ENCODE measurements around the gene PACS1.

The PACS1 gene

DNA sequence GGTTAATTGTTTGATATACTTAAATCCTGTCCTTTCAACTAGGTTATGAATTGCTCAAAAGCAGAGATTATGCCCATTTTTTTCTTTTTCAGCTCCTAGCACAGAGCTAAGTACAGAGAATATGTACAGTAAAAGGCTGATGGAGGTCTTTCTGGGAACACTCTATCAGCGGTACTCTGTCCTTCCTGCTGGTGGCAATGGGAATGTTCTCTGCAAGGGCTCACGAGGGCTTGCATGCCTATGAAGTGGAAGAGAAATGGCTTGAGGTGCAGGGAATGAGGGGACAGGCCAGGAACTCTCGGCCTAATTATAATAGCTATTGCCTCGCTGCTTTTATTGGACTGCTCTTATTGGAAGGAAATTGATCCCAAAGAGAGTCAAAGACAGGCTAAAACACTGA, 114.7 kb downstream of the PACS1 start:
- DNase-seq (ENCODE audit: low read depth in 2 of 2) = no peak

GRCh38 chr11:66186470-66186869, 116.4 kb downstream of the PACS1 start:
- DNase-seq (ENCODE audit: low read depth in 2 of 2) = no peak

DNA sequence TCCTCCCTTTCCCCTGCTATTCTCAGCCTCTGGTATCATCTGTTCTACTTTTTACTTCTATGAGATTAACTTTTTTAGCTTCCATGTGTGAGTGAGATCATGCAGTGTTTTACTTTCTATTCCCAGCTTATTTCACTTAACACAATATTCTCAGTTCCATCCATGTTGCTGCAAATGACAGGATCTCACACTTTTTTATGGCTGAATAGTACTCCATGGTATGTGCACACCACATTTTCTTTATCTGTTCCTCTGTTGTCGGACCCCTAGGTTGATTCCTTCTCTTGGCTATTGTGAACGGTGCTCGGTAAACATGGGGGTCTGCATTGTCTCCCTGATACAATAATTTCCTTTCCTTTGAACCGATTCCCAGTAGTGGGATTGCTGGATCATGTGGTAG, 117.4 kb downstream of the PACS1 start:
- DNase-seq (ENCODE audit: low read depth in 2 of 2) = no peak

DNA sequence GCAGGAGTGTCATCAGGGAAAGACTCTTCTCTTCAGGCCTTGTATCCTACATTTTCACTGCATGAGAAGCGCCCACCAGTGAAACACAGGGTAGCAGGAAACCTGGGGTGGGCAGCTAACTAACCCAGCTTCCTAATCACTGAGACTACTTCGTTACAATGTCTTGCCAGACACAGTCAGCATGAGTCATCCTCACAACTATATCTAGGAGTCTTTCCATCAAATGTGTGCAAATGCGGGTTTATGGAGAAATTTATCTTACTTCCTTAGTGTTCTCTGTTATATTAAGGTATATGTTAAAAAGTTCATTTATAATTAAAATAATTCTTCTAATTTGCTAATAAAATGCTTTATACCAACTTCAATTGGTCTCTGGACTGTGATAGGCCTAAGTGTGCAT, 118.5 kb downstream of the PACS1 start:
- DNase-seq (ENCODE audit: low read depth in 2 of 2) = no peak

DNA sequence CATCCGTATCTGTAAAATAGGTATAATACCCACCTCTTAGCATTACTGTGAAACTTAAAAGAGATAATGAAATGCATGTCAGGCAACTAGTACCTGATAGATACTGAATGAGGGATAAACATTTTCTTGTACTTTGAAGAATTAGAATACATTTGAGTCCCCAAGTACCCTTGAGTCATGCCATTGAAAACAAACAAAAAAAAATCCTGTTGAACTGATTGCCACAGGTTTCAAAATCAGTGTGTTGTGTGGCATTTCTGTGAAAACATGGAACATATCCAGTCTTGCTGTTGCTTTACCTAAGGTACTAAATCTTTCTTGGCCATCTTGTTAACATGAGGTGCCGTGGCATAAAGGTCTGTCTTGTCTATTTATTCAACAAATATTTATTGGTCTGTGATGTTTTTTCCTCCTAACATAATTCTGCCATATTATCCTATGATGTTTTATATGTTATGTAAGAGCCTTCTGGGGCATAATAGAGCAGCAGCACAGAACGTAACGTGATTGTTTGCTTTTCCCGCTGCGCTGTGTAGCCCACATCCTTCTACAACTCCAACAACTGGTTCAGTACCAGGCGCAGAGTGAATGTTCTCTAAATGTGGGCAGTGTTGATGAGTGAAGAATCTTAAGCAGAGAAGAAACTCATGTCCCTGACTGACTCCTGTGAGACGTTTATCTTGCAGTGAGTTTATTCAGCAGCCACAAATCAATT, 119.1 kb downstream of the PACS1 start:
- no peak for DNase-seq (ENCODE audit: low read depth in 2 of 2)

DNA sequence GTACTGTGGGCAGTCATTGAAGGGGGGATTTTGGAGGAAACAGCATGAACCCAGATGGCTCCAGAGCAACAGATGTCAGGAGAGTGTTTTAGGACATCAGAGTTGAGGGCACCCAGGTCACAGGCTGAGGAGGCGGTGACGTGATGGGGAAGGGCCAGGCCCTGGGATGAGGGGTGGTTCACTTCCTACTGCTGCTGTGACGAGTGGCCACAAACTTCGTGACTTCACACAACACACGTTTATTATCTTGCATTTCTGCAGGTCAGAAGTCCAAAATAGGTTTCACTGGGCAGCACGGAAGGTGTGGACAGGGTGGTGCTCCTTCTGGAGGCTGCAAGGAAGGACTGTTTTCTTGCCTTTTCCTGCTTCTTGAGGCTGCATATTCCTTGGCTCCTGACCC, 120.7 kb downstream of the PACS1 start:
- DNase-seq (ENCODE audit: low read depth in 2 of 2) = no peak

DNA sequence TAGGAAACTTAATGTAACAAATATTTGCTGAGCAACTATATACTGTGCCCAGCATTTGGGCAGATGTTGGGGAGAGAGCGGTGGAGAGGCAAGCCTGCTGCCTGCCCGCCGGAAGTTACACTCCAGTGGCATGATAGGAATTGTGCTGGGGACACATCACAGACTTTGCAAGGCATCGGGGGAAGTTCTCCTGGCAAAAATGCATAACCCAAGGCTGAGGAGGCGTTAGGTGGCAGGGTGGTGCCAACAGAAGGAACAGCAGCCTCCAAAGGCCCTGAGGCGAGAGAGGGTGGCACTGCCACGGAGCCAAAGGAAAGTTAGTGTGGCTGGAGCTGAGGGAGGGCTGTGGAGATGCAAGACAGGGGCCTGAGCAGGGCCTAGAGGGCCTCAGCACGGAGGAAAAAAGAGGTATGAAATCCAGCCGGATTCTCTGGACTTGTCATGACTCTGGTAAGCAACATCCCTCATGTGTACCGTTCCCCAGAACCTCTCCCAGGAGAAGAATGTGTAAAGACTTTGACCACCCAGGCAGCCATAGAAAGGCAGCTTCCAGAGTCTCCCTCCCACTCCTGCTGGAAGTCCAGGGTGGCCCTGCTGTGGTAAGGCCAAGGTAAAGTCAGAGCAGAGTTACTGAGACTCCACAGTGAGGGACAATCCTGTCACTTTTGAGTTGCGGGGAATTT, 122.2 kb downstream of the PACS1 start:
- DNase-seq (ENCODE audit: low read depth in 2 of 2) = no peak

- DNase-seq (ENCODE audit: low read depth in 2 of 2) = no peak
Measured at GRCh38 chr11:66194391-66194790, 124.3 kb downstream of the PACS1 start.

DNA sequence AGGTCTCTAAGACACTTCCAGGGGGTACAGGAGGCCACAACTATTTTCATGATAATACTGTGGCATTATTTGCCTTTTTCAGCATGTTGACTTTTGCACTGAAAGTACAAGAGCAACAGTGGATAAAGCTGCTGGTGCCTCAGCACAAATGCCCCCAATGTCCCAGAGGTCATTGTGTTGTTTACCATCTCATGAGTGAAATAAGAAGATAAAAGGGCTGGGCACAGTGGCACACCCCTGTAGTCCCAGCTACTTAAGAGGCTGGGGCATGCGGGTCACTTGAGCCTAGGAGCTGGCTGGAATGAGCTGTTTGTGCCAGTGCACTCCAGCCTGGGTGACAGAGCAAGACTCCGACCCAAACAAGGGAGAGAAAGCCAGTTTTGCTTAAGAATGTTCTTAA, 125.8 kb downstream of the PACS1 start:
- no peak for DNase-seq (ENCODE audit: low read depth in 2 of 2)

GRCh38 chr11:66203847-66204246, 133.8 kb downstream of the PACS1 start:
- DNase-seq (ENCODE audit: low read depth in 2 of 2) = no peak

DNA sequence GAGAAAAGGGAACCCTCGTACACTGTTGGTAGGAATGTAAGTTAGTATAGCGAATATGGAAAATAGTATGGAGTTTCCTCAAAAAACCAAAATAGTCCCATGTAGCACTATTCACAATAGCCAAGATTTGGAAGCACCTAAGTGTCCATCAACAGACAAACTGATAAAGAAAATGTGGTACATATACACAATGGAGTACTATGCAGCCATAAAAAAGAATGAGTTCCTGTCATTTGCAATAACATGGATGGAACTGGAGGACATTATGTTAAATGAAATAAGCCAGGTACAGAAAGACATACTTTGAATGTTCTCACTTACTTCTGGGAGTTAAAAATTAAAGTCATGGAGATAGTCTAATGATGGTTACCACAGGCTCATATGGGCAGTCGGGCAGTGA, 134.3 kb downstream of the PACS1 start:
- DNase-seq (ENCODE audit: low read depth in 2 of 2) = no peak

- no peak for DNase-seq (ENCODE audit: low read depth in 2 of 2)
Measured at GRCh38 chr11:66207816-66208215, 137.7 kb downstream of the PACS1 start.

DNA sequence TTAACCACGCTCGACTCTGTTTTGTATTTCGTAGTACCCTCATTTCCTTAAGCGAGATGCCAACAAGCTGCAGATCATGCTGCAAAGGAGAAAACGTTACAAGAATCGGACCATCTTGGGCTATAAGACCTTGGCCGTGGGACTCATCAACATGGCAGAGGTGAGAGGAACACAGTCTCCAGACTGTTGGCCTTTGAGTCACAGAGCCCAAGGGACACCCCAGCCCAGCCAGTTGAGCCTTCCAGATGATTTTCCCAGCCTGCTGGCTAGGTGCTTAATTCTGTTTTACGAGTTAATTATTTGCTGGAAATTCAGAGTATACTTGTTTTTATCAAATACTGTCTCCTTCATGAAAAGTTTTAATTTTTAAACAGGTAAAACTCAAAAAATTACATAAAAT, 141.0 kb downstream of the PACS1 start:
- DNase-seq (ENCODE audit: low read depth in 2 of 2) = no peak

GRCh38 chr11:66216911-66217310, 146.8 kb downstream of the PACS1 start:
- no peak for DNase-seq (ENCODE audit: low read depth in 2 of 2)

DNA sequence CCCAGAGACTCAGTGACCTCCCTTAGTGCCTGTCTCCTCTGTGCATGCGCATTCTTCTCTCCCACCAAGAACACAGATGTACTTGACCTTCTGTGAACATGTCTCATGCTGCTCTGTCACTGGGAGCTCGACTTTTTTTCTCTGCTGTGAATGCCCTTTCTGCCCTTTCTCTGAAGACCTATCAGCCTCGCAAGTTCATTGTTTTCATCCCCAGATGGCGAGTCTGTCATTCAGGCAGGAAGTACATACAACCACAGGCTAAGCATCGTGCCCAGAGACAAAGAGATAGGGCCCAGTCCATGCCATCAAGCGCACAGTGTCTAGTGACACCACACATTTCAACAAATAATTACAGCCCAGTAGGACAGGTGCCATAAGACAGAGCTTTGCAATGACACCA, 148.0 kb downstream of the PACS1 start:
- no peak for DNase-seq (ENCODE audit: low read depth in 2 of 2)

DNA sequence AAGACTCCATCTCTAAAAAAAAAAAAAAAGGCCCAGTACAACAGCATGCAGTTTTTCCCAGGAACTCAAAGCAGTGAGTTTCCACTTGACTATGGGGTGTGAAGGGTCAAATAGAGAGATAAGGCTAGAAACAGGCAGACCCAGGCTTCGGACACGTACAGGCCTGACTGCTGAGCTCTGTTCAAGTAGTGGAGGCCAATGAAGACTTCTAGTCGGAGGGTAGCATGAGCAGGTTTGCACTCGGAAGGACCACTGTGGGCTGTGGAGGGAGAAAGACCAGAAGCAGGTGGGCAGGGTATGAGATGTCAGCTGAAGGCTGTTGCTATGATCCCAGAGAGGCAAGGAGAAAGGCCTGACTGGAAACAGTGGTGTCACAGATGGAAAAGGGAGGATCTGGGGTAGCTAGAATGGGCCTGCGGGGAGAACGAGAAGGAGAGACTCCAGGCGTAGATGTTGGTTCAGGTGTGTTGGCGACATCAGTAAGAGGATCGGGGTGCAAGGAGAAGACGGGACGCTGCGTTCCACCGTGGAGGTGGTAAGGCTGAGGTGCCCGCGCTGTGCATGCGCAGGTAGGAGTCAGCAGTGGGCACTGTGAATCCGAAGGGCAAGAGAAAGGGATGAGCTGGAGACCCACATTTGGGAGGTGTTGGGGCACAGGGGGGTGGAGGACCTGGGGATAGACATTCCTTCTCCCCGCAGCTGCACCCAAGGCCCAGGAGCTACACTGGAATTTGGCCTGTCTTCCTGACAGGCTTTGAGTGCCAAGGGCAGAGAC, 149.0 kb downstream of the PACS1 start:
- DNase-seq (ENCODE audit: low read depth in 2 of 2) = no peak

DNA sequence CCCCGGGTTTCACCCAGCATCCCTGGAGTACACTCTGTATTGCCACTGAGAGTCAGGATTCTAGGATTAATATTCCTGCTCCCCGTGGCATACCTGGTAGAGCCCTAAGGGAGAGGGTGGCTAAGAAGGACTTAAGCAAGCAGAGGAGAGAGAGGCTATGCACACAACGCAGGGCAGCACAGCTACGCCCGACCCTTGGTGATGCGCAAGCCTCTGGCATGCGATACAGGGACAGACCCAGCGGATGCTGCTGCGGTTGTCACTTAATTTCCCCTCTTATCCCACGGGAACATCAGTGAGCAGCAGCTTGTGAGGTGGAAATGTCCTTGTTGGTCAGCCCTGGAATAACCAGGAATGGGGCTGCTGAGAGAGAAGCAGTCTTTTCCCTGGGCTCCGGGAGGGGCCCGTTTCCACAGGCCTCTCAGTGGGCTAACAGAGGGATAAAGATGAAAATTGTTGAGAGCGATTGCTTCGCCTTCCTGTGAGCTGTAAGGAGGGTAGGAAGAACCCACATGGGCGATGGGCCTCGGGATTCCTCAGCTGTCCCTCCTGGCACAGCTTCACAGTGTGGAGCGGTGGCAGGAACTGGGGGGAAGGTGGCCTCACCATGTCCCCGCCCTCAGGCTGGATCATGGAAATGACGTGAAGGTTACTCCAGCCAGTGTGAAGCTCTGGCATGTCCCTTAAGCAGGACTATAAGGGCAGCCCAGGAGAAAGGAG, 149.9 kb downstream of the PACS1 start:
- DNase-seq (ENCODE audit: low read depth in 2 of 2) = no peak

DNA sequence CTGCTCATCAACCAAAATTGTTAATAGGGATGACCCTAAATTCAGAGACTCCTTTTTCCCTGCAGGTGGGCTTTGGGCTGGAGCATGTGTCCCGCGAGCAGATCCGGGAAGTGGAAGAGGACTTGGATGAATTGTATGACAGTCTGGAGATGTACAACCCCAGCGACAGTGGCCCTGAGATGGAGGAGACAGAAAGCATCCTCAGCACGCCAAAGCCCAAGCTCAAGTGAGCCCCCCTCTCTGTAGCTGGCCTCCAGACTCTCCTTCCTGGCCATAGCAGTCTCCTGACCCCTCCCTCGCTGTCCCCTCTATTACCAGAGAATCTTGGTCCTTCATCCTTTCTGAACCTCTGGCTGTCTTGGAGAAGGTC, 150.5 kb downstream of the PACS1 start:
- no peak for DNase-seq (ENCODE audit: low read depth in 2 of 2)

DNA sequence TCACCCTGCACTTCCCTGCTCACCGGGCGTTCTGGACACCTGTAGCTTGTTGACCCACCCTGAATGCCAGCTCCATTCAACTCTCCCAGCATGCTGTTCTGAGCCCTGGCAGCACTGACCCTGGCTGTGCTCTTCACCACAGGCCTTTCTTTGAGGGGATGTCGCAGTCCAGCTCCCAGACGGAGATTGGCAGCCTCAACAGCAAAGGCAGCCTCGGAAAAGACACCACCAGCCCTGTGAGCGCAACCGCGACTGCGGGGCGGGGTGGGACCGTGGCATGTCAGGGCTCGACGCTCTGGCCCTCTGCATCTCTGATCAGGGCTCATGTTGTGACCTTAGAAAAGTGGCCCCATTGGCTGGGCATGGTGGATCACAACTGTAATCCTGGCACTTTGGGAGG, 150.9 kb downstream of the PACS1 start:
- DNase-seq (ENCODE audit: low read depth in 2 of 2) = no peak

DNA sequence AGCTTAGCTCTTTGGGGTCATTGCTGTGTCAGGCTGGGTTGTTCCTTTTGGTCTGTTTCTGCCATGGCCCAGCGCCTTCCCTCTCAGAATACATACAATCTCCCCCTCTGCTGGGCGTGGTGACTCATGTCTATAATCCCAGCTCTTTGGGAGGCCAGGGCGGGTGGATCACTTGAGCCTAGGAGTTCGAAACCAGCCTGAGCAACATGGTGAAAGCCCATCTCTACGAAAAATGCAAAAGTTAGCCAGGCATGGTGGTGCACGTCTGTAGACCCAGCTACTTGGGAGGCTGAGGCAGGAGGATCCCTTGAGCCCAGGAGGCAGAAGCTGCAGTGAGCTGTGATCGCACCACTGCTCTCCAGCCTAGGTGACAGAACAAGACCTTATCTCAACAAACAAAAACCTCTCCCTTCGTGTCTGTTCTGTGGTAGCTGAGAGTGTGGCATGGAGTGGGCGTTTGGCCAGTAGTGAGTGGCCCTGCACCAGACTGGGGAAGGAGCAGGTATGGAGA, 151.7 kb downstream of the PACS1 start:
- no peak for DNase-seq (ENCODE audit: low read depth in 2 of 2)

DNA sequence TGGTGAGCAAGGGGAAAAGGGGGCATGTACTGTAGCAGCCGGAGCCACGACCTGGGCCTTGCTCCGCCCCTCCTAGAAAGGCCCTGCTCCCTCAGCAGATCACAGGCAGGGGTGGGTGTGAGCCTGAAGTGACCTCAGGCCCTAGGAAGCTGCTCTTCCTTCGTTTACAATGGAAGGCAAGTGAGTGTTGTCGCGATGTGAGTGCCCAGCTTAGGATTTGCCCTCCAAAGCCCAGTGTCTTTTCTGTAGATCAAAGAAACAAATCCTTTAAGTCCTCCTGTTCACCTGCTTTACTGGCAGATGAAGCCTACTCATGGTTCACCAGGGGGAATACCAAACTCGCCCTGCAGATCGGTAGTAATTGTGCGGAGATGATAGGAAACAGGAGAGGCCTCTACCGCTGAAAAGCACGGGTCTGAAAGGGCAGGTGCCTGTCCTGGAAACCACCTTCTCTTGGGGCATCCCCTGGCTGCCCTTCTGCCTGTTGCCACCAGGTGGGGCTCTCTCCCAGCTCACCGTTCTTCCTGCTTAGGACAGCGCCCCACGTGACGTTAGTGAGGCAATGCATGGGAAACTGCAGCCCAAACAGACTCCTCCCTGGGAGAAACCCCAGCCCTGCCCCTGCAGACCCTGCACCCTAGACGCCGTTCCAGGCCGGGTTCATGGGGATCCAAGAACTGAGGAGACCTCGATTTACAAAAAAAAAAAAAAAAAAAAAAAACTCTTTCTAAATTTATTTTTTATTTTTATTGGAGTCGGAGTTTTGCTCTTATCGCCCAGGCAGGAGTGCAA, 152.5 kb downstream of the PACS1 start:
- peak; percentile 89 to 91 for DNase-seq (ENCODE audit: low read depth in 2 of 2)
